Posterior vena cava (tissue), 2 donors: ENCODE measurements around the gene BGN. TPM values are rescaled to one million over a fixed set of nuclear protein-coding genes. Genes with fewer than 3 reads are reported as not detected.

Experiments
- DNase-seq: peaks from one replicate; pipeline ENCODE4 v3.0.0-alpha.2; 2020; ENCODE audit warnings: low spot score
- intact Hi-C, 2 donors: fragments of 100-400 bp; cut with DNase I; formaldehyde crosslinking; loops; one replicate each; pipeline versions ENCODE4 v1.14.1 to v1.14.2; 2022 to 2023
- total RNA-seq, 2 donors: library from RNA; stranded (reverse); fragmentation: NEBNext Ultra II Directional; extraction: Animal tissue kit (Norgen Biotek cat#: 25700); gene quantifications; one replicate each; pipeline ENCODE4 v1.2.1, GENCODE V29; 2021
- donor health status: DM: yes; HTN: yes; CAD: no.
- donor health status: DM: yes; HTN: yes; CAD: no.

Gene BGN
- total RNA-seq, 2 donors from 2014 or later: 392 to 743 TPM

- DNase-seq: peak; percentile 91
- intact Hi-C loops: no loop called here
Measured at GRCh38 chrX:153476666-153477363, 18.0 kb upstream of the BGN start.

DNA sequence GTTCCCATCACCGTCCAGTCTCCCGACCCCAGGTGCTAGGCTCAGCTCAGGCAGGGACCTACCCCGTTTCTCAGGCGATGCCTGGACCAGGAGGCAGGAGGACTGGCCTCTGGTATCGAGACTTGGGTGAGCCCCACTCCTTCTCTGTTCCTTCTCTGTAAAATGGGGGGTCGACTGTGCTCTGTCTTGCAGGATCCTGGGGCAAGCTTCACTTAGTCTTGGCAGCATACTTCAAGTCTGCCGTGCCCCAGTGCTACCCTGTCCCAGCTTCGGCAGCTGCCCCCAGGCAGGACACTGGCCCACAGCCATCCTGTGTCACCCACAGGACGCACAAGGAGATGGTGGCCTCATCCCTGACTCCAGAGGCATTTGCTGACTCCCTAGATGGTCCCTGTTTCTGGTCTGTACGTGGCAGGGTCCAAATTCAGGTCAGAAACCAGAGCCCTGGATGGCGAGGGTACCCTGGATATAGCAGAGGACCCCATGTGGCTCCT, 17.4 kb upstream of the BGN start:
- DNase-seq: no peak
- intact Hi-C loops: no loop called here

DNA sequence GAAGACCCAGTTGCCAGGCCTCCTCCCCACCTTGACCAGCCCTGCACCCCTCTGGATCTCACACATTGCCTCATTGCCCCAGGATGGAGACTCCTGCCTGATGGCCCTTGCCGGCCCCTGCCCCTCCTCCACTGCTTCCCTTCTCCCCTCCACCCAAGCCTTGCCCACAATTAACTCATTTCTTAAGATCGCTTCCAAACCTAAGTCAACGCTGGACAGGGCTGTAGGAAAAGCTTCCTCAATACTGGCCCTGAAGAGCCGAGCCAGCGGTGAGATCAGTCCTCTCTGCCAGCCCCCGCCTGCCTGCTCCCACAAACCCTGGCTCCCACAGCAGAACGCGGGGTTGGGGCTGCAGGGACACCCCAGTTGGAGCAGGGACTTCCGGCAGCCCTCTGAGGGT, 16.9 kb upstream of the BGN start:
- intact Hi-C loops: no loop called here
- DNase-seq: no peak

DNA sequence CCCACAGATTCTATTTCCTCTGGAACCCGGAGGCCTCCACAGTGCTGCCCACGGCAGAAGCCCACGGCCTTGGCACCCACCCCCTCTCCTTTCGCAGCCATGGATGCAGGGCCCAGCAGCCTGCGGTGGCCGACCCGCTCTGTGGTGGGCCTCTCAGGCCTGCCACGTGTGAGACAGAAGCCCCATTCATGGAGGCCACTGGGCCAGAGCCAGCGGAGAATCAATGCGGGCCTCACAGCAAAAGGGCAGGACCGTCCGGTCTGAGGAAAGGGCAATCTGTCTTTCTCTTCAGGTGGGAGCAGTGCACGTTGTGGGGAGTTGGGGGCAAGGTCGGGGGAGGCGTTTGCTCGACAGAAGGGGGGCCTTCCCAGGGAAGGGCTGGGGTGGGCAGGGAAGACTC, 16.0 kb upstream of the BGN start:
- DNase-seq: no peak
- intact Hi-C loops: no loop called here

- DNase-seq: no peak
- intact Hi-C loops: no loop called here
Measured at GRCh38 chrX:153481043-153481442, 13.7 kb upstream of the BGN start.

DNA sequence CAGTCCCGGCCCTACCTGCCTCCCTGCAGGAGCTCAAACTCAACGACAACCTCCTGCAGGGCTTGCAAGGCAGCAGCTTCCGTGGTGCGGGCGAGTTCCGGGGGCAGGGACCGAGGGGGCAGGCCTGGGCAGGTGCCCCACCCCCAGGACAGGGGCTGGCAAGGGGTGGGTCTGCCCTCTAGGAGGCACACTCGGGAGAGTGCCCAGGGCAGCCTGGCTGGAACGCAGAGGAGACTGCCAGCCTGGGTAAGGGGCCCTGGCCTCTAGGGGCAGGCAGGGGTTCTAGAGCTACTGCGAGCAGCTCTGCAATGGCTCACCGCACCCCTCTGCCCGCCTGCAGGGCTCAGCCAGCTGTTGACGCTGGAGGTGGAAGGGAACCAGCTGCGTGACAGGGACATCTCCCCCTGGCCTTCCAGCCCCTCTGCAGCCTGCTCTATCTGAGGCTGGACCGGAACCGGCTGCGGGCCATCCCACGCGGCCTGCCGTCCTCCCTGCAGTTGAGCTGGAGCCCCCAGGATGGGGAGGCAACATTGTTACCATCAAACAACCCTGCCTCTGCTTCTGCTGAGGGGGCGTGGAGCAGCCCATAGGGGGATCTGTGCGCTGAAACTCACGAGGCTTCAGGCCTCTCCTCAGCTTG, 12.3 kb upstream of the BGN start:
- intact Hi-C loops: no loop called here
- DNase-seq: no peak

DNA sequence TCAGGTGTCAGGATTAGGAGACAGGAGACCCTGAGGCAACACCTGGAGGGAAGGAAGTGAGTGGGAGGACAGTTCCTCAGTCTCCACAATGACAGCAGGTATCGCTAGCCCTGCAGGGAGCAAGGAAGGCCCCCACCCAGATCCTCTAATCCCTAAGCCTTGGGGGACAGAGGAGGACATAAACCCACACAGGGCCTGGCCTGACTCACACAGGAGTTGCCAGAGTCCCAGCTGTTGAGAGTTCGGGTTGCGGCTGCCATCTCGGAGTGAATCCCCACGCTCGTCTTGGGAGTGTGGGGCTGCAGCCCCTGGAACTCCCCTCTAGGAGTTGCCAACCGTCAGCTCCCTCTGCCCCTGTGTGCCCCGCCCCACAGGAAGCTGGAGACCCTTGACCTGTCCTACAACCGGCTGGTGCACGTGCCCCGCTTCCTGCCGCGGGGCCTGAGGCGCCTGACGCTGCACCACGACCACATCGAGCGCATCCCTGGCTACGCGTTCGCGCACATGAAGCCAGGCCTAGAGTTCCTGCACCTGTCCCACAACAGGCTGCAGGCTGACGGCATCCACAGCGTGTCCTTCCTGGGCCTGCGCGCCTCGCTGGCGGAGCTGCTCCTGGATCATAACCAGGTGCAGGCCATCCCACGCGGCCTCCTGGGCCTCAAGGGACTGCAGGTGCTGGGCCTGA, 9.2 kb upstream of the BGN start:
- intact Hi-C loops: no loop called here
- no peak for DNase-seq

DNA sequence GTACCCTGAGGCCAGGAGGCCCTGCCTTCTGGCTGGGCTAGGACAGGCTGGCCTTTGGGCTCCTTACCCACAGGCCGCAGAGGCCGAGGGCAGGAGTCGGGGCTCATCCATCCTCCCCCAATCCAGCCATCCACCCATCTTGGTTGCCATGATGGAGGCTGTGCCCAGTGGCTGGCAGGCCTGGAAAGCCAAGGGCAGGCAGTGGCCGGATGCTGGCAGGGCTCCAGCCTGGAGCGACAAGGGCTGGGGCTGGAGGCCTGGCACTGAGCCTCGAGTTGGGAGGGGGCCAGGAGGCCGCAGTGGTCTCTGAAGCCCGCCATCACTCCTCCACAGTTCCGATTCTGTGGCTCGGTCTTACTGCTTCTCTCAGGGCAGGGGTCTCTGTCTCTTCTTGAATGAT, 8.6 kb upstream of the BGN start:
- intact Hi-C loops: no loop called here
- DNase-seq: no peak

- intact Hi-C loops: no loop called here
- no peak for DNase-seq
Measured at GRCh38 chrX:153487590-153488071, 7.1 kb upstream of the BGN start.

DNA sequence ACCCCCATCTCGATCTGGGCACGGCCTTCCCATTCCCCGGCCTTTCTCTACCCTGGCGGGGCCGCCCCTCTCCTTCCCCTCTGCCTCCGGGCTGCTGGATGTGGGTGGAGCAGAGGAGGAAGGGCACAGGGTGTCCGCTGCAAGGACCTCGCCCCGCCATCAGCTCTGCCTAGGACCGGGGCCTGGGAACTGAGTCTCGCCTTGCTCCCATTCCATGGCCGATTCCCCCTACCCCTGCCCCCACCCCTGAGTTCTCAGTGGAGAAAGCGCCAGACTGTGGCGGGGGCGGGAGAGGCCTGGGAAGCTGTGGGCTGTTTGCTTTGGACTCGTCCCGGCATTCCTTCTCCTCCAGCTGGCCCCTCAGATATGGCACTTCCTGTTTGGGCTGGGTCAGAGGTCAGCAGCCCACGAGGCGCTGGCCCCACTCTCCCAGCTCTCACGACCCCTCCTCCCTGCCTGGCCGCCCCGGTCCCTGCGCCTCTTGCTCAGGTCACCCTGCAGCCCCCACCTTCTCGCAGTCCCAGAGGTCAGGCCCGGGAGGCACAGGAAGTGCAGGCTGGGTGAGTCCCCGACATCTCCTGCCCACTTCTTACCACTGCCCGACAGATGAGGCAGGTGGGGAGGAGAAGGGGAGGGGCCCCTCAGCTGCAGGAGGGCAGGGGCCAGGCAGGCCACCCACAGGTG, 6.4 kb upstream of the BGN start:
- DNase-seq: no peak

DNA sequence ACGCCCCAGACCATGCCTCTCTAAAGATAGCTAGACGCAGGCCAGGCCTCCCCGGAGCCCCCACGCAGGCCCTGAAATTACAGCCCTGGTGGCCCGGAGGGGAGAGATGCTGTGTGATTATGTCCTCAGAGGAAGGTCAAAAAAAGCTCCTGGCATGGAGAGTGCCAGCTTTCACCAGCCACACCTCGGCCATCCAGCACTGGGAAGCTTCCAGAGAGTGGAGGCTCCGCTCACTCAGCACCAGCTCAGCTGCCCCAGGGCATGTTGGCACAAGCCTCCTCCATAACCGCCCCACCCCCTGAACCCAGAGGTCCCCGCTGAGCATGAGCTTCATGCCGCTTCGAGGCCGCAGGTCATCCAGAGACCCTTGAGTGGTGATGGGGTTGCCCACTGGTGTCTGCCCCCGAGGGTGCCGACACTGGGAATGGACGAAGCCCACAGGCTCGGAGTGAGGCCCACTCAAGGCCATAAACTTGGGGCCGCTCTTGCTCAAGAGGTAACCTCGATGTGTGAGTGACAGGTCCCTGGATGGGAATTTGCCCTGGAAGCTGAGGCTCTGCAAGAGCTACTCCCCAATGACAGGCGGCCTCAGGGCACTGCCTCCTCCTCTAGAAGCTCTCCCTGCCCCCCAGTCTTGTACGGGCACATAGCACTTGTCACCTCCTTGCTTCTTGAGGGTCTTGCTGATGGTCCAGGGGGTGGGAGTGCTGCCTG, 4.4 kb upstream of the BGN start:
- intact Hi-C loops: no loop called here
- DNase-seq: no peak

More for the DNA sequence above, 6.4 kb upstream of the BGN start:
- intact Hi-C loops: no loop called here

GRCh38 chrX:153491351-153491914, 3.3 kb upstream of the BGN start:
- intact Hi-C loops: no loop called here
- DNase-seq: no peak

DNA sequence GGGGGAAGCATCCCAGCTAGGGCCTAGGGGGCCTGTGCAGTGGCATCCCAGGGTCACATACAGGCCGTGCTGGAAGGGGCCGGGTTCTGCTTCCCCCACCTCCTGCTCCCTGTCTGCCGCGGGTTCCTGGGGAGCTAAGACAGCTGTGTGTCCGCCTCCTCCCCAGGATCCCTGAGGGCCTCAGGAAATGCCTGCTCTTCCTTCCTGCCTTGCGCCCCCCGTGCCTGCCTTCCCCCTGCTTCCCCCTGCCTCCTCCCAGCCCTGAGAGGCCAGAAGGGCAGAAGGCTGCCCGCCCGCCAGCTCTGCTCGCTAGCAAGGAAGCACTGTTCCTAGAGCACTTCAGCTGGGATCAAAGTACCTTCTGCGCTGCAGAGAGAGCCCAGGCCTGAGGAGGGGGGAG, 2.9 kb upstream of the BGN start:
- DNase-seq: no peak
- intact Hi-C loops: no loop called here

DNA sequence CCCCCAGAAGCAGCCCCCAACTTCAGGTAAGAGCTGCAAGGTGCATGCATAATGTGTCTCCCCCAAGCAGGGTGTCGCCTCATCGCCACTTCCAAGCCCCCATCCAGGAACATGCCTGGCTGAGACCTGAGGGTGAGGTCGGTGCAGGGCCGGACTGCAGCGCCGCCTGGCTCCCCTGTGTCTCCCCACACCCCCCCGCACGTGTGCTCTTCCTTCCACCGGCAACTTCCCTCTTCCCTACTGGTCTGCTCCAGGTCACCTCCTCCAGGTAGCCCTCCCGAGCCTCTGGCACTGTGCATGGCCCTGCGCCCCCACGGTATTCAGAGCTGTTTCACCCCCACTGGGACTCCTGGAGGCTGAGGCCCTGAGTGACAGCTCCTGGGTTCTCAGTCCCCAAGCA, 2.2 kb upstream of the BGN start:
- intact Hi-C loops: no loop called here
- no peak for DNase-seq

DNA sequence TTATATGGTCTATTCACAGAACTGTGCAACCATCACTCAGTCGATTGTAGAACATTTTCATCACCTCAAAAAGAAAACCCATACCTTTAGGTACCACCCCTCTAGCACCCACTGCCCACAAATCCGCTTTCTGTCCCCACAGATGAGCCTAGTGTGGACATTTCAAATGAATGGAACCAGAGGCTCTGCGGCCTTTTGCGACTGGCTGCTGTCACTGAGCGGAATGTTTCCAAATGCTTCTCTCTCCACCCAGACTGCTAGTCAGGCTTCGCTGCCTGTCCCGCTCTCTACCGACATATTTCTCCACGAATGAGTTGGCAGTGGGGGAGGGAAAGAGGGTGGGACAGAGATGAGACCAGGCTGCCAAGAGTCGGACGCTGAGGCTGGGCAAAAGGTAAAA, 1.7 kb upstream of the BGN start:
- intact Hi-C loops: no loop called here
- no peak for DNase-seq

DNA sequence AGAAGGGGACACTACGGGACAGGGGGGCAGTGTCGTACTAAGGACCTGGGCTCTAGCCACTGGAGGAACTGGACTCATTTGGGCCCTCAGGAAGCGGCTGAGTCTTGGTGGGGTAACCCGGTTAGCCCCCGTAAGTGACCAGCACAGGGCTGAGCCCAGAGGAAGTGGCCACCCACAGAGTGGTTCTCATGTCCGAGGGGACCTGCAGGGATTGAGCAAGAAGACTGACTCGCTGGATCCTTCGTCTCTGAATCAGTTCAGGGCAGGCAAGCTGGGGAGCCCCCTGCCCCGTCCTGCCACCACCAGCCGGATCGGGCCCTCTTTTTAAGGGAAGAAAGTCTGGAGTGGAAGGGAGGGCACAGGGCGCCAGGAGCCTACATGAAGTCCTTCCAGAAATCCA, 719 bp upstream of the BGN start:
- DNase-seq: no peak
- intact Hi-C loops: no loop called here

- intact Hi-C loops: loop anchor here in 1 of 2 donors (1.0 kb wide), 1 partner anchor 45 kb away; no protein-coding TSS in a partner anchor
- no peak for DNase-seq
Measured at GRCh38 chrX:153495362-153495751, 577 bp downstream of the BGN start.

- intact Hi-C loops: loop anchor here in 1 of 2 donors (1.0 kb wide), 1 partner anchor 44 kb away; no protein-coding TSS in a partner anchor
Measured at GRCh38 chrX:153495903-153496589, 1.3 kb downstream of the BGN start.

More at GRCh38 chrX:153495903-153496589, 1.3 kb downstream of the BGN start:
- no peak for DNase-seq
